IMR-90 (cell line): ENCODE results near the gene HOXA13.

ENCODE experiments used
- BHLHE40 ChIP-seq: fragments of 150-350 bp; IDR thresholded peaks from 2 replicates; pipeline ENCODE4 v1.6.1; 2016; ENCODE audit warnings: mild to moderate bottlenecking, low read depth, low read length
- CEBPB ChIP-seq: IDR thresholded peaks from 2 replicates; pipeline ENCODE4 v1.6.1; 2012; ENCODE audit warnings: low read depth, low read length, improper control_type of control experiment
- ELK1 ChIP-seq: fragments of 150-350 bp; IDR thresholded peaks from 2 replicates; pipeline ENCODE4 v1.6.1; 2016; ENCODE audit warnings: low read depth, mild to moderate bottlenecking, low read length, moderate library complexity, borderline replicate concordance
- FOS ChIP-seq: fragments of 150-350 bp; IDR thresholded peaks from 2 replicates; pipeline ENCODE4 v1.6.1; 2016; ENCODE audit warnings: low read depth, low read length
- MAZ ChIP-seq: IDR thresholded peaks from 2 replicates; pipeline ENCODE4 v1.6.1; 2012; ENCODE audit warnings: low read depth, mild to moderate bottlenecking, low read length, improper control_type of control experiment, moderate library complexity, borderline replicate concordance
- MXI1 ChIP-seq: IDR thresholded peaks from 2 replicates; pipeline ENCODE4 v1.6.1; 2012; ENCODE audit warnings: low read depth, mild to moderate bottlenecking, low read length, moderate library complexity, borderline replicate concordance
- NFE2L2 ChIP-seq: fragments of 150-350 bp; IDR thresholded peaks from 2 replicates; pipeline ENCODE4 v1.6.1; 2016; ENCODE audit warnings: low read depth, mild to moderate bottlenecking, low read length
- POLR2A ChIP-seq: IDR thresholded peaks from 2 replicates; pipeline ENCODE4 v1.6.1; 2012; ENCODE audit warnings: mild to moderate bottlenecking, low read depth, low read length
- RAD21 ChIP-seq: IDR thresholded peaks from 2 replicates; pipeline ENCODE4 v1.6.1; 2012; ENCODE audit warnings: low read length, improper control_type of control experiment
- RCOR1 ChIP-seq: IDR thresholded peaks from 2 replicates; pipeline ENCODE4 v1.6.1; 2012; ENCODE audit warnings: mild to moderate bottlenecking, low read length, improper control_type of control experiment; ENCODE audit not compliant: insufficient replicate concordance
- RFX5 ChIP-seq: IDR thresholded peaks from 2 replicates; pipeline ENCODE4 v1.8.0; 2012; ENCODE audit warnings: low read depth, mild to moderate bottlenecking, low read length, moderate library complexity
- SMC3 ChIP-seq: fragments of 150-350 bp; IDR thresholded peaks from 2 replicates; pipeline ENCODE4 v1.6.1; 2016; ENCODE audit warnings: low read depth, mild to moderate bottlenecking, antibody characterized with exemption, low read length, moderate library complexity
- TF ChIP-seq, protein P1 (sequence below): conservative IDR thresholded peaks from 2 replicates; pipeline ENCODE4 v1.5.1; 2012; ENCODE audit warnings: mild to moderate bottlenecking, low read depth, low read length, improper control_type of control experiment
- TF ChIP-seq, protein P2 (sequence below): fragments of 150-350 bp; IDR thresholded peaks from 2 replicates; pipeline ENCODE4 v1.6.1; 2017; ENCODE audit warnings: mild to moderate bottlenecking, antibody characterized with exemption, low read length, low read depth

GRCh38 chr7:27188386-27189294, 11.3 kb downstream of the HOXA13 start:
- TF ChIP-seq, protein P1, sequence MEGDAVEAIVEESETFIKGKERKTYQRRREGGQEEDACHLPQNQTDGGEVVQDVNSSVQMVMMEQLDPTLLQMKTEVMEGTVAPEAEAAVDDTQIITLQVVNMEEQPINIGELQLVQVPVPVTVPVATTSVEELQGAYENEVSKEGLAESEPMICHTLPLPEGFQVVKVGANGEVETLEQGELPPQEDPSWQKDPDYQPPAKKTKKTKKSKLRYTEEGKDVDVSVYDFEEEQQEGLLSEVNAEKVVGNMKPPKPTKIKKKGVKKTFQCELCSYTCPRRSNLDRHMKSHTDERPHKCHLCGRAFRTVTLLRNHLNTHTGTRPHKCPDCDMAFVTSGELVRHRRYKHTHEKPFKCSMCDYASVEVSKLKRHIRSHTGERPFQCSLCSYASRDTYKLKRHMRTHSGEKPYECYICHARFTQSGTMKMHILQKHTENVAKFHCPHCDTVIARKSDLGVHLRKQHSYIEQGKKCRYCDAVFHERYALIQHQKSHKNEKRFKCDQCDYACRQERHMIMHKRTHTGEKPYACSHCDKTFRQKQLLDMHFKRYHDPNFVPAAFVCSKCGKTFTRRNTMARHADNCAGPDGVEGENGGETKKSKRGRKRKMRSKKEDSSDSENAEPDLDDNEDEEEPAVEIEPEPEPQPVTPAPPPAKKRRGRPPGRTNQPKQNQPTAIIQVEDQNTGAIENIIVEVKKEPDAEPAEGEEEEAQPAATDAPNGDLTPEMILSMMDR = no peak
- TF ChIP-seq POLR2A (no peak), RAD21 (no peak), MXI1 (no peak), RFX5 (no peak), NFE2L2 (no peak), CEBPB (no peak), FOS (no peak), SMC3 (no peak), MAZ (no peak), BHLHE40 (no peak), ELK1 (no peak), RCOR1 (no peak)
- TF ChIP-seq, protein P2, sequence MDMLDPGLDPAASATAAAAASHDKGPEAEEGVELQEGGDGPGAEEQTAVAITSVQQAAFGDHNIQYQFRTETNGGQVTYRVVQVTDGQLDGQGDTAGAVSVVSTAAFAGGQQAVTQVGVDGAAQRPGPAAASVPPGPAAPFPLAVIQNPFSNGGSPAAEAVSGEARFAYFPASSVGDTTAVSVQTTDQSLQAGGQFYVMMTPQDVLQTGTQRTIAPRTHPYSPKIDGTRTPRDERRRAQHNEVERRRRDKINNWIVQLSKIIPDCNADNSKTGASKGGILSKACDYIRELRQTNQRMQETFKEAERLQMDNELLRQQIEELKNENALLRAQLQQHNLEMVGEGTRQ = no peak
